ENCODE results near the gene FAM120AOS. TPM values are rescaled to one million over a fixed set of nuclear protein-coding genes. Genes with fewer than 3 reads are reported as not detected.

Gene FAM120AOS
- polyA plus RNA-seq, 1 donor from 2014 or later: 44.5 TPM

DNA sequence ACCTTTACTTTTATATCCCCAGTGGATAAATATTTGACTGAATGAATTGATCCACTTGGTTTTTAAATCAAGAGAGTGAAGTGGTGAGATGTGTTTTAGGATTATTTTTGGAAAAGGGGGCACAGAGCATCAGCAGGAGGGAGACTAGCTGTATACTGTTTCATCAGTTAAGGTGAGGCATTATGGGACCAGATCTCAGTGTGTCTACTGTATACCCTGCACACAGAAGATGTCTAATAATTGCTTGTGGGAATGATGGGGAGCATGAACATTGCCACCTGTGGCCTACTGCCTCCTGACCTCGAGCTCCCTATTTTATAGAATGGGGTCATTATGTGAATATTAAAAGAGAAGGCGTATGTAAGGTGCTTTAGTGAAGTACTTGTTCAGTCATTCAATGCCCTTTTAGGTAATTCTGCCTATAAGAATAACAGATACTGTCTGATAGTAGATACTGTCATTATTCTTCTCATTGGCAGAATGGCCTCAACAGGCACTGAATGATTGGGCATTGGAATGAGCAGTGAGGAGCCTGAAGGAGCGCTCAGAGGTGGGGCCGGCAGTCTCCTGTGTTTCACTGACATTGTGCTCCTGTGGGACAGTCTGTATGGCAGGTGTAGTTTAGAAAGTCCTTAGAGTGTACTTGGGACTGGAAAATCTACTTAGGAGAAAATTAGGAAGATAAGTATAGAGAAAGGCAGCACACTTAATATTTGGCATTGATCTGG lies 47.4 kb upstream of the FAM120AOS start:
- Histone ChIP-seq H4K20me1 (ENCODE audit: insufficient read depth) (no peaks in the 10 kb centered on the region), H3K79me2 (replicated peaks; ENCODE audit: insufficient read depth, low read length) (no peaks in the 10 kb centered on the region), H2AFZ (ENCODE audit: low read depth, low read length) (no peak overlapping the region), H3K4me3 (ENCODE audit: low read length) (no peak overlapping the region), H3F3A (ENCODE audit: insufficient read depth, low read length, poor library complexity, severe bottlenecking) (no peaks in the 10 kb centered on the region), H3K9ac (ENCODE audit: low read length) (no peak overlapping the region), H3K9me3 (ENCODE audit: low read length) (no peaks in the 10 kb centered on the region), H3K27me3 (ENCODE audit: insufficient read depth, low read depth, low read length) (no peaks in the 10 kb centered on the region), H3K27ac (ENCODE audit: low read length) (no peak overlapping the region), H3K9me2 (ENCODE audit: insufficient read depth, low read length) (no peaks in the 10 kb centered on the region), H3K4me2 (ENCODE audit: low read length) (no peak overlapping the region), H3K36me3 (ENCODE audit: insufficient read depth, low read length) (peaks cover 15% of the 10 kb centered on the region)
- no peak for TF ChIP-seq REST (IDR thresholded peaks at IDR 0.05; ENCODE audit: borderline replicate concordance)
- no peak for TF ChIP-seq EP300 (conservative IDR thresholded peaks at IDR 0.05; ENCODE audit: poor library complexity, severe bottlenecking)
- no peak for TF ChIP-seq CTCF (IDR thresholded peaks at IDR 0.05; ENCODE audit: poor library complexity, severe bottlenecking)
- no peak for TF ChIP-seq TAF1 (IDR thresholded peaks at IDR 0.05; ENCODE audit: low read depth)
- no peak for TF ChIP-seq MXI1 (conservative IDR thresholded peaks at IDR 0.05; ENCODE audit: poor library complexity, severe bottlenecking)
- TF ChIP-seq POLR2AphosphoS5 (IDR thresholded peaks at IDR 0.05): no peak

- Histone ChIP-seq H3K9me2 (ENCODE audit: insufficient read depth, low read length) (no peaks in the 10 kb centered on the region), H3K79me2 (replicated peaks; ENCODE audit: insufficient read depth, low read length) (no peaks in the 10 kb centered on the region), H2AFZ (ENCODE audit: low read depth, low read length) (no peak overlapping the region), H3K27me3 (ENCODE audit: insufficient read depth, low read depth, low read length) (no peaks in the 10 kb centered on the region), H3F3A (ENCODE audit: insufficient read depth, low read length, poor library complexity, severe bottlenecking) (no peaks in the 10 kb centered on the region), H3K36me3 (ENCODE audit: insufficient read depth, low read length) (peaks cover 15% of the 10 kb centered on the region), H4K20me1 (ENCODE audit: insufficient read depth) (no peaks in the 10 kb centered on the region), H3K4me2 (ENCODE audit: low read length) (no peak overlapping the region), H3K27ac (ENCODE audit: low read length) (no peak overlapping the region), H3K4me3 (ENCODE audit: low read length) (no peak overlapping the region), H3K9ac (ENCODE audit: low read length) (no peak overlapping the region), H3K9me3 (ENCODE audit: low read length) (no peaks in the 10 kb centered on the region)
- TF ChIP-seq MXI1 (conservative IDR thresholded peaks at IDR 0.05; ENCODE audit: poor library complexity, severe bottlenecking): no peak
- peak; percentile 55 for TF ChIP-seq POLR2AphosphoS5 (IDR thresholded peaks at IDR 0.05)
- no peak for TF ChIP-seq RAD21 (conservative IDR thresholded peaks at IDR 0.05)
Observed at GRCh38 chr9:93496285-93496684, 42.9 kb upstream of the FAM120AOS start.

DNA sequence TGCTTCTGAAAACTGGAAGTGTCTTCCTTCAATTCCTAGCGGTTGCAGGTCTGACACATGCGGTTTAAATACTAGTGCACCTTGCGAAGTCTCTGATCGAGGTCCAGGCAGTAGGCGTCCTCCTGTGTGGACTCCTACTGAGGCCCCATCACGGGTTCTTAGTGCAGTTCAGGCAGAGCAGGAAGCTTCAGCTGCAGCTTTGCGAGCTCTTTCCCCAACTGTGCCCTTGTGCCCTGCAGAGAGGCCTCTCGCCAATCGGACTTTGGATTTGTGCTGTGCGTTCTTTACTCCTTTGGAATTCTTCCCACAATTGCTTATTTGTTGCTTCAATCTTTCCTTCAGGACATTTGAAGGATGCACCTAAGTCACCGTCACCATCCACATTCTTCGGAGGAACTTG lies 40.6 kb upstream of the FAM120AOS start:
- H3K79me2 ChIP-seq (replicated peaks; ENCODE audit: insufficient read depth, low read length): no peaks in the 10 kb centered on the region

More for the DNA sequence above, 40.6 kb upstream of the FAM120AOS start:
- Histone ChIP-seq H3K27ac (ENCODE audit: low read length) (no peak overlapping the region), H3K27me3 (ENCODE audit: insufficient read depth, low read depth, low read length) (no peaks in the 10 kb centered on the region), H4K20me1 (ENCODE audit: insufficient read depth) (no peaks in the 10 kb centered on the region), H3K9me3 (ENCODE audit: low read length) (no peaks in the 10 kb centered on the region), H2AFZ (ENCODE audit: low read depth, low read length) (no peak overlapping the region), H3K36me3 (ENCODE audit: insufficient read depth, low read length) (peaks cover 19% of the 10 kb centered on the region), H3K4me3 (ENCODE audit: low read length) (no peak overlapping the region), H3K4me2 (ENCODE audit: low read length) (no peak overlapping the region), H3K9me2 (ENCODE audit: insufficient read depth, low read length) (no peaks in the 10 kb centered on the region), H3K9ac (ENCODE audit: low read length) (no peak overlapping the region), H3F3A (ENCODE audit: insufficient read depth, low read length, poor library complexity, severe bottlenecking) (no peaks in the 10 kb centered on the region)
- no peak for TF ChIP-seq SMC3 (conservative IDR thresholded peaks at IDR 0.05; ENCODE audit: poor library complexity)
- TF ChIP-seq TAF1 (IDR thresholded peaks at IDR 0.05; ENCODE audit: low read depth): no peak
- no peak for TF ChIP-seq MXI1 (conservative IDR thresholded peaks at IDR 0.05; ENCODE audit: poor library complexity, severe bottlenecking)
- TF ChIP-seq POLR2AphosphoS5 (IDR thresholded peaks at IDR 0.05): no peak
- no peak for TF ChIP-seq EP300 (conservative IDR thresholded peaks at IDR 0.05; ENCODE audit: poor library complexity, severe bottlenecking)
- TF ChIP-seq CTCF (IDR thresholded peaks at IDR 0.05; ENCODE audit: poor library complexity, severe bottlenecking): no peak
- no peak for TF ChIP-seq RAD21 (conservative IDR thresholded peaks at IDR 0.05)
- TF ChIP-seq REST (IDR thresholded peaks at IDR 0.05; ENCODE audit: borderline replicate concordance): no peak
- TF ChIP-seq EZH2 (IDR thresholded peaks at IDR 0.05; ENCODE audit: borderline replicate concordance, insufficient read depth, low read length, poor library complexity, severe bottlenecking): no peak
